ENCODE data around the gene TLR8.

DNA sequence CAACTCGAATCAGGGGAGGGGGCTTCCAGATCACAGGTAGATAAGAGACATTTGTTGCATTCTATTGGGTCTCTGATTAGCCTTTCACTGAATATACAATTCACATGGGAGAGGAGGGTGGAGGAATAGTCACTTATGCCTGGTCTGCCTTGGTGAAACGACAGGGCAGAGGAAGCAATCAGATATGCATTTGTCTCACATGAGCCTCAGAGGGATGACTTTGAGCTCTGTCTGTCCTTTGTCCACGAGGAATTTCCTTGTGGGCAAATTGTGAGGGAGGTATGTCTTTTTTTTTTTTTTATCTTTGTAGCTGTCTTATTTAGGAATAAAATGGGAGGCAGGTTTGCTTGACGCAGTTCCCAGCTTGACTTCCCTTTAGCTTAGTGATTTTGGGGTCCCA lies 40.0 kb downstream of the TLR8 start:
- TF ChIP-seq, protein P1, sequence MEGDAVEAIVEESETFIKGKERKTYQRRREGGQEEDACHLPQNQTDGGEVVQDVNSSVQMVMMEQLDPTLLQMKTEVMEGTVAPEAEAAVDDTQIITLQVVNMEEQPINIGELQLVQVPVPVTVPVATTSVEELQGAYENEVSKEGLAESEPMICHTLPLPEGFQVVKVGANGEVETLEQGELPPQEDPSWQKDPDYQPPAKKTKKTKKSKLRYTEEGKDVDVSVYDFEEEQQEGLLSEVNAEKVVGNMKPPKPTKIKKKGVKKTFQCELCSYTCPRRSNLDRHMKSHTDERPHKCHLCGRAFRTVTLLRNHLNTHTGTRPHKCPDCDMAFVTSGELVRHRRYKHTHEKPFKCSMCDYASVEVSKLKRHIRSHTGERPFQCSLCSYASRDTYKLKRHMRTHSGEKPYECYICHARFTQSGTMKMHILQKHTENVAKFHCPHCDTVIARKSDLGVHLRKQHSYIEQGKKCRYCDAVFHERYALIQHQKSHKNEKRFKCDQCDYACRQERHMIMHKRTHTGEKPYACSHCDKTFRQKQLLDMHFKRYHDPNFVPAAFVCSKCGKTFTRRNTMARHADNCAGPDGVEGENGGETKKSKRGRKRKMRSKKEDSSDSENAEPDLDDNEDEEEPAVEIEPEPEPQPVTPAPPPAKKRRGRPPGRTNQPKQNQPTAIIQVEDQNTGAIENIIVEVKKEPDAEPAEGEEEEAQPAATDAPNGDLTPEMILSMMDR (IDR thresholded peaks at IDR 0.05) = no peak
- TF ChIP-seq POLR2A (IDR thresholded peaks at IDR 0.05) (no peak), POLR2AphosphoS5 (IDR thresholded peaks at IDR 0.05; ENCODE audit: insufficient read depth in 1 of 2, low read depth in 1 of 2) (no peak)
